NCI-H1694 (cell line): ENCODE results near the gene TRIM71.

Source experiments
- DNase-seq: peaks from one replicate; lab custom pipeline; 2025; lab: John Stamatoyannopoulos, UW

TRIM71 gene

GRCh38 chr3:32866533-32866932, 48.7 kb downstream of the TRIM71 start:
- DNase-seq: no peak

- no peak for DNase-seq
Observed at GRCh38 chr3:32867954-32868353, 50.2 kb downstream of the TRIM71 start.

GRCh38 chr3:32868719-32869512, 51.1 kb downstream of the TRIM71 start:
- DNase-seq: no peak

GRCh38 chr3:32869513-32870047, 51.8 kb downstream of the TRIM71 start:
- no peak for DNase-seq

GRCh38 chr3:32870373-32871095, 52.7 kb downstream of the TRIM71 start:
- DNase-seq: no peak

- DNase-seq: no peak
Observed at GRCh38 chr3:32871273-32871672, 53.5 kb downstream of the TRIM71 start.

GRCh38 chr3:32872487-32873382, 54.9 kb downstream of the TRIM71 start:
- no peak for DNase-seq

GRCh38 chr3:32873531-32874130, 55.8 kb downstream of the TRIM71 start:
- no peak for DNase-seq

GRCh38 chr3:32876920-32877319, 59.1 kb downstream of the TRIM71 start:
- DNase-seq: no peak

GRCh38 chr3:32877598-32877997, 59.8 kb downstream of the TRIM71 start:
- no peak for DNase-seq

GRCh38 chr3:32880225-32880624, 62.4 kb downstream of the TRIM71 start:
- DNase-seq: no peak

GRCh38 chr3:32881624-32882023, 63.8 kb downstream of the TRIM71 start:
- no peak for DNase-seq

GRCh38 chr3:32882189-32882588, 64.4 kb downstream of the TRIM71 start:
- DNase-seq: no peak

- DNase-seq: no peak
Observed at GRCh38 chr3:32882603-32883025, 64.8 kb downstream of the TRIM71 start.

- DNase-seq: no peak
Observed at GRCh38 chr3:32883817-32884216, 66.0 kb downstream of the TRIM71 start.

GRCh38 chr3:32884591-32884990, 66.8 kb downstream of the TRIM71 start:
- DNase-seq: no peak

- no peak for DNase-seq
Observed at GRCh38 chr3:32885283-32885901, 67.6 kb downstream of the TRIM71 start.

- DNase-seq: no peak
Observed at GRCh38 chr3:32886296-32886695, 68.5 kb downstream of the TRIM71 start.

GRCh38 chr3:32886911-32887310, 69.1 kb downstream of the TRIM71 start:
- no peak for DNase-seq

- no peak for DNase-seq
Observed at GRCh38 chr3:32888739-32889138, 70.9 kb downstream of the TRIM71 start.
